Fibroblast of upper back skin (primary cell): Measurements from ENCODE around the gene CACNB4.

Experiments
- DNase-seq: peaks from one replicate; pipeline ENCODE4 v3.0.0-alpha.2; 2013

Gene CACNB4

DNA sequence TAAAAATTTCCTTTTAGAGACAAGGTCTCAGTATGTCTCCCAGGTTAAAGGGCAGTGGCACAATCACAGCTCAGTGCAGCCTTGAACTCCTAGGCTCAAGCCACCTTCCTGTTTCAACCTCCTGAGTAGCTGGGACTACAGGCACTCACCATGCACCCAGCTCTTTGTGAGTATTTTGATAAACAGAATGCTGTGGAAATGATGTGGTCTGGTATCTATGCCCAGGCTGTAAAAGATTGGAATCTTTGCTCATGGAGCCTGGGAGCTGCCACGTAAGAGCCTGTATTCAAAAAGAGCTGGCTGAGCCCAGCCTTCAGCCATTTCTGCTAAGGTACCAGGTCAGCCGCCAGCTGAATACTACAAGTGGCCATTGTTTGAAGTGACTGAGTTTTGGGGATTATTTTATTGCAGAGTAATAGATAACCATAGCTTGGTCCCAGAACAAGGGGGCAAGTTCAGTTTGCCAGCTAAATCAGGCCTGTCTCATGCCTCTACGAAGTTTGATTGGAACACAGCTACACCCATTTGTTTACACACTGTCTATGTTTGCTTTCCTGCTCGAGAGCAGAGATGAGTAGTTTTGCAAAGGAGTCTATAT lies 249.3 kb downstream of the CACNB4 start:
- DNase-seq, result no peak

DNA sequence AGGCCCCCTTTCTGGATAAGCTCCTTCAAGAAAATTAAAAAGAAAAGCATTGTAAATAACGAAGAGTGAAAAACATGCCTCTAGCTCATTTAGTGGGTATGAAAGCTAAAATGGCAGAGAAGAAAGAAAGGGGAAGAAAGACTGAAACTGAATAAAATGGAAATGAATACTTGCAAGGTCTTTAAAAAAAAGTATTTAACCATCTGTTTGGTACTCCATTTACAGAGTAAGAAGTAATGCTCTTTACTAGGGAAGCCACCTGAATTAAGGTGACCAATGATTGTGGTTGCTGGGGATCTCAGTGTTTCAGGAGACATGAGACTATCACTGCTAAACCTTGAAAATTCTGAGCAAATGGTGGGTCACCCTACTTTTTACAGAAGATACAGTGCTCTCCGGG lies 253.0 kb downstream of the CACNB4 start:
- no peak for DNase-seq

DNA sequence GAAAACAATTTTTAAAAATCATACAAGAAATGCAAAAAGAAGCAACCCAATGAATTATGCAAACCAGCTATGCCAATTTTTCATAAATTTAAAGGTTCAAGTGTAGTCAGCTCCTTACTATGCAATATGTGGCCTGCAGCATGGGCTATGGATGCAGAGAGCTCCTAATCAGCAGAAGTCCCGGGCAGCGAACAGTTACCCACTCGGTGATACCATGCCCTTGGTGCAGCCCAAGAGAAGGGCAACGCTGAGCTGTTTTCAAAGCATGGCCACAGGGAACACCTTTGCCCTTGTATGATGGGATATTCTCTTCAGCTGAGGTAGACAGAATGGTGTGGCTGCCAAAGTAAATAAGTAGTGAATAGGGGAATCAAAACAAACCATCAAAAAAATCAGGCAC lies 253.4 kb downstream of the CACNB4 start:
- no peak for DNase-seq

DNA sequence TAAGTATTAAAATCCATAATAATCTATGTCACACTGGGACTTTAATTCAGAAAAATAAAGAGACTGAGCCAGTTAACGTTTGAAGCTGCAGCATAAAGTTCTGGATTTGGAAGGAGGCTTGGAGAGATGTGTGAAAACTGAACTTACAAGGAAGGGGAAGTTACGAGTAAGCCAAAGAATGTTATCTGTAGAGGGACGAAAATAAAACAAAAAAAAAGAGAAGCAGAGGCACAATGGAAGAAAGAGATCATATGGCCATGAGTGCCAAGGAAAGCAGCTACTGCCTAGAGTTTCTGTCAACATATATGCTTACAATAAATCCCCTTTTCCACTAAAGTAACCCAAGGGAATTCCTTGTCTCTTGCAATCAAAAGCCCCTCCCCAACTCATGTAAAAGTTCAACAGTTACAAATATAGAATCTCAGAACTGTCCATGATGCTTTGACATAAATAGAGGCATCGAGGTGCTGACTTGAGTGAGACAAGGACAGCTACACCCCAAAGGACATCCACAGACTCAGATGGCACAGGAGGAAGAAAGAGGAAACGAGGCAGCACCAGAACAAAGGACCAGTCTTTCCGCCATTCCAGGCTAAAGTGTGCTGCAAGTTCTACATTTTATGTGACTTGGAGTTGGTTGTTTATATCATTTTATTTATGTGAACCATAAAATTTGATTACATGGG lies 254.5 kb downstream of the CACNB4 start:
- DNase-seq, result no peak

DNA sequence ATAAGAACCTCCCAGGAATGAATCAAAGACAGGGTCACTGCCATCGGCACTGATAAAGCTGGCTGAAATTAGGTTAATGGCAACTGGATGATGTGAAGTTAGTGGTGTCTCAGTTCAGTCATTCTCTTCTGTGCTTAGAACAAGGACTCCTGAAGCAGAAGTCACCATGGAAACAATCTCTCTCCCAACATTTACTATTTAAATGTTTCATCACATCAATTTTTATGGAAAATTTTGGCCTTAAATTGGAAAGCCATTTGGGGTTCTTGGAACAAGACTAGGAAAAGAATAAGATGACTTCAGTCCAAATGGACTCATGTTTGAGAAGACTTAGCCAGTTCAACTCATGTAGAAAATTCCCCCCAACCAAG lies 255.2 kb downstream of the CACNB4 start:
- no peak for DNase-seq

DNA sequence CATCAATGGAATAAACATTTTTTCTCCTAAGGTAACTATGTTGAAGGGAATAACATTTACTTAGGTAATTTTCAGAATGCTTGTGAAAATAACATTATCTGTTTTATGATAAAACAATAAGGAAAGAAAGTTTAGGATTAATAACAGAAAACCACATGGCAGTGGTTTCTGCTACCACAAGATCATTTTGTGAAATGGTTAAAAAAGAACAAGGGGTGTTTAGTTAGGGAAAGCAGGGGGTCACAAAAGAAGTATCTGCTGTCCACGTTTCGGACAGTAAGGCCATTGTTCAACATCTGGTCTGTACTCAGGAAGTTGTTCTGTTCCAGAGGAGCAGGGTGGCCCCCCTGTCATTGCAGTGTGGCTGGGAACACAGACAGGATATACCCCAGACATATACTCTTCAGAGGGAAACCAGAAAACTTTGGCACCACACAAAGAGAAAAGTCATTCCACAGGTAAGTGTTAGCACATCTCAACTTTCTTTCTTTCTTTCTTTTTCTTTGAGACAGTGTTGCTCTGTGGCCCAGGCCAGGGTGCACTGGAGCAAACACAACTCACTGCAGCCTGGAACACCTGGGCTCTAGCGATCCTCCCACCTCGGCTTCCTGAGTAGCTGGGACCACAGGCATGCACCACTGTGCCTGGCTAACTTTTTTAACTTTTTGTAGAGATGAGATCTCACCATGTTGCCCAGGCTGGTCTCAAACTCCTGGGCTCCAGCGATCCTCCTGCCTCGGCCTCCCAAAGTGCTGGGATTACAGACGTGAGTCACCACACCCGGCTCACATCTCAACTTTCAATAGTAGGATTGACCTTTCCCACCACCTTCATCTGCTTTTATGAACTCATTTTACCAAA lies 255.8 kb downstream of the CACNB4 start:
- DNase-seq, result no peak

DNA sequence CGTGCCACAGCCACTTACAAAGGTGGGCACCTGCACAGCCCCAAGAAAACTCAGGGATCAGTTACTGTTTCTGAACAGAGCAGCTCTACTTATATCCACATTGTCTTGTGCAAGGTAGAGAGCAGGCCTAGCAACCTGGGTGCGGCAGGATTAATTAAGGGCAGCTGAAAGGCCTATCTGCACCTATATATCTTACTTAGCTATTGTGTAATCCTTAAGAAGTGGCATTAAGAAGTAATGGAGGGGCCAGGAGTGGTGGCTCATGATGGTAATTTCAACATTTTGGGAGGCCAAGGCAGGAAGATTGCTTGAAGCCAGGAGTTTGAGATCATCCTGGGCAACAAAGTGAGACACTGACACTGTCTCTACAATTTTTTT lies 257.8 kb downstream of the CACNB4 start:
- no peak for DNase-seq

DNA sequence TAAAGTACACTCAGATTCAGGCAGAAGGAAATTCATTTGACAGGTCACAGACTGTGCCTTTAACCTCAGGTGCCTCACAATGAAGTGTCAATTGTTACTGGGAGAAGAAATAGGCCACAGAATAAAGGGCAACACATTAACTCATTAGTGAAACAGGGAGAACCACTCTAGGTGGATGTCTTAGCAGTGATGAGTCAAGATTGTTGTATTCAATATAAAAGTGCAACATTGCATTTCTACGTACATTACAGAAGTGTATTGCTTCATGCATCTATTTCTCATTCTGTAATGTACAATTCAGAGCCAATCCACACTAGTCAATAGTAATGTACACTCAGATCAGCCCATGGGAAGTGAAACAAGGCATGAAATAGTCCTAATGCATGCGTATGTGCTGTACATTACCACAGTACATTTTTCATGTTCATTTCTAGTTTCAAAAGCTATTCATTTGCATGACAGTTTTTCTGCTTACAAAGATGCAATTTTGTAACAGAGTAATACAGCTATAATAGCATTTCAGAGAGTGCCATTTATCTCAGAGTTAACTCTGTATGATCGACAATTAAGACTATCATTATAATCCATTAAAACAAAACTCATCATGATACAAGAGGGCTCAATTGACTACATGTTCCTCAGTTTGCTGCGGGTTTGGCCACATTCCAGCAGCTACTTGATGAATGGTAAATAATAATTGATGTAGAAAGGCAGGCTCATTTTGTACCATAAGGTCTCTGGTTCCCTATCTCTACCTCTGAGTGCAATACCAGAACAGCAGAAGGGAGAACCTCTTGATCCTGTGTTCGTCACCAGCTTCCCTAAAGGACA lies 258.4 kb downstream of the CACNB4 start:
- no peak for DNase-seq

DNA sequence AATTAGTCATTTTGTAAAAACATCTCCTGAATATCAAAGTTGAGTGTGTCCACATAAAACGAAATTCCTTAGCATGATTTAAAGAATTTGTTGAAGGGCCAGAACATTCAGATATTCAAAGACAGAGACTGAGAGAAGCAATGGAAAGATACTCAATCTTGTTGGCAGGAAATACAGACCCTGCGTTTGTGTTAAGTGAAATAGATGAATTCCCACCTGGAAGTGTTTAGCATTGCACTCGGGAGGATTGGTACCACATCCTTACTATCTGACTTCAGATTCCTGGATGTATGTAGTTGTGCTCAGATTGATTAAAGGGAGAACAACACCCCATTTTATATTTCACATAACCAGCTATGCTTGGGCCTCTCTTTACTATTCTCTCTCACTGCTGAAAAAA lies 260.9 kb downstream of the CACNB4 start:
- DNase-seq, result no peak

DNA sequence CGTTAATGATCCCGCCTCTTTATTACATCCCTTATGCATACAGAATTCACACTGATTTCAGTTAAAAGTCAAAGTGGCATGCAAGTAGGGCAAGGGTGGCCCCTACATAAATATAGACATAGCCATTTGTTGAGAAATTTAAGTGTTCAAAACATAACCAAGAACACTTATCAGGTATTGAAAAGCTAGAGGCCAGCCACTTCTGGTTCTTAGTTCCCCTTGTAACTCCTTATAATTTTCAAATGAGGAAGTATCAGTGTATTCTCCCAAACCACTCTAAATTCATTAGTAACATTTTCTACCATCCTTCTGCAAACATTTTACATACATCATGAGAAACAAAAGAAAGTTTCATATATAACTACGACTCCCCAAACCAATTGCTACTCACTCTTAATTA lies 264.9 kb downstream of the CACNB4 start:
- no peak for DNase-seq

DNA sequence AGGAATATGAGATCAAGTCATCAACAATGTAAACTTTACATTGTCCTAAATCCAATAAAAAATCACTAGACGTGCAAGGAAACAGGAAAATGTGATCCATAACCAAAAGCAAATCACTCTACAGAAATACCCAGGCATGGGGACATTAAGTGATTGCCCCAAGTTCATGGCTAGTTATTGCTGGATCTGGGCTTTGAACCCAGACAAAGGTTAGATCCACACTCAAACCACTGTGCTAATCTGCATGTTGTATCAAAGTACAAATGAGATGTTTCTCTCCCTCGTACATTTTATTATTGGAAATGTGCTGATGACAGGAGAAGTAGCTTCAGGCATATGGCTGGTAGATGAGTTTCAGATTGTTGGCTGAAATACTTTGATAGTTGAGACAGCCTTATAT lies 267.9 kb downstream of the CACNB4 start:
- DNase-seq, result no peak

DNA sequence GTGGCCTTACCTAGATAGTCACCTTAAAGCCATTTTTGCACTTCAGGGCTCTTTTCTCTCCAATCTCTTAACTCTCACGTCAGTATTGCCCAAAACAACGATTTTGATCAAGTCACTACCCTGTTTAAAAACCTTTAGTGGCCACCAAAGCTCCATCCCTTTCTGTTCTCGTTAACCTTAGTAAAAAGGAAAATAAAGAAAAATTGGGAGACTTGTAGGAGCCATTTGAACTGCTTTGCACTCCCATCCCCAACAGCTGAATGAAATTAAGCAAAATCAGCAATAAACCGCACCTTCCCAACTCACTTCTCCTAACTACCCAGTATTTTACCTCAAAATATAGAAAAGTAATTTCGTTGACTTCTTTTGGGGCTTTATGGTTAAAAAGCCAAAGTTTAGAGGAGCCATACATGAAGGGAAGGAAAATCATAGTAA lies 269.9 kb downstream of the CACNB4 start:
- no peak for DNase-seq

DNA sequence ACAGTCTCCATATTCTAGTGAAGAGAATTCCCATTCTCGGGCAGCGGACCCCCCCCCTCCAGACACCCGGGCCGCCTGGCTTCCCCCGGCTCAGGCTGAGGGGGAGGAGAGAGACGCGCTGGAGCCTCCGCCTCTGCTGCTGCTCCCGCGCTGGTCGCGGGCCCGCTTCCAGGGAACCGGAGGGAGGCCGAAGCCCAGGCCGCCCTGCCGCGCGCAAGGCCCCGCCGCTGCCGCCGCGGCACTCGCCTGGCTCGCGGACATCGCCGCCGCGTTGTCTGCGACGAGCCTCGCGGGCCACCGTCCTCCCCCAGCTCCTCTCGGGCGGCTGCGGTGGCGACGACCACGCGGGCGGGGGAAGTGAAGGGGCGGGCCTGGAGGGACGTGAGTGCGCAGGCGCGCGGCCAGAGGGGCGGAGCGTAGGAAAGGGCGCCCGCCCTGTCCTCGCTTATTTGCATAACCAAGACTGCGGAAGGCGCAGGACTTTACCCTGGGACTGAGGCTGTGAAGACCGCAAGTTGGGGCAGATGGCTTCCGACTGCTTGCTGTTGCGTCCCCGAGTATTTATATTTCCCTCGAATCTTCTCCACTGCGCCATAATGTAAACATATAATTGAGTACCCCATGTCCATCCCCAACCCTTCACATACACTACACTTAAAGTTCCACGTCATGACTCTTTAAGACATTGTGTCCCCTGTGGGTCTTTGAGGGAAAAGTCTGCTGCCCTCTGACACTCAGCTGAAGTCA lies 270.5 kb downstream of the CACNB4 start, which contains the start of gene ARL5A:
TSS of gene ARL5A (minus strand) at position 279 of the 747 bp plus-strand sequence. CDS start at position 34, 245 bp downstream.
- DNase-seq, result peak; percentile 94

DNA sequence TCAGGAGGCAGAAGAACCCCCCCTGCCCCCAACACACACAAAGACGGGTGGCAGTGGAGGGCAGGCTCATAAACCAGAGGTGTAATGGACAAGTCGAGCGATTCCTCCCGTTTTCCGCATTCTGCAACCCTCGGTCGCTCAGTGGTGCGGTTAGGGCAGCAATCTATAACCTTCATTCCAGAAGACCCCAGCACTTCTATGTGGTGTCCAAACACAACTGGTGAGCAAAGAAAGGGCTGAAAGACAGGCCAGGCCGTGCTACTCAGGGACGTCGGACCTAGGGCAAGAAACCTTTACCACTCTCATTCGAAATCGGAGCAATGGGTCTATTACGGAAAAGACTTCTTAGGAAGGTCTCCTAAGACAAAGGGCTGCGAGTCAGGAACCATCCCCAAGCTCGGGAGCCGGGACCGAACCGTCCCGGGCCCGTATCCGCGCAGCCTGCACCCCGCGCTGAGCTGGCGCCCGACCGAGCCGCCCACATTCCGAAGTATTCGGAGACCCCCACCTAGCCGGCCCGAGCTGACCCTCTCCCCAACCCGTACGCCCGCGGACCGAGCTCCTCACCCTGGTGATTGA lies 271.2 kb downstream of the CACNB4 start:
- DNase-seq, result peak; percentile 20

DNA sequence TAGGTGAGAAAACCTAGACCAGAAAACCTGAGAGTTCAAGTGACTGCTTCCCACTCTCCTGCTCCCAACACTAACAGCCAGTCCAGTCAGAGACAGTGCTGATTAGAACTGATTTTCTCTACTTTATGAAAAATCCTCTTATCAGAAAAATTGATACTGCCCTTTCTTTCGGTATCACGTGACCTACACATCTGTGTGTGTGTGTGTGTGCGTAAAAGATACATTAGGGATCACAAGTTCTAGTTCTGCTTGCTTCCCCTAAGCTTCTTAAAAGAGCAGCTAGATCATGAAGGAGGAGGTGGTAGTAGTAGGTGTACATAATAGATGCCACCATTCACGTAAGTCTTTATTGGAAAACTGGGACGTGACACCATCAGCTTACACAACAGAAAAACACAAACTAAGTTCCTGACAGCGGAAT lies 272.1 kb downstream of the CACNB4 start:
- no peak for DNase-seq

DNA sequence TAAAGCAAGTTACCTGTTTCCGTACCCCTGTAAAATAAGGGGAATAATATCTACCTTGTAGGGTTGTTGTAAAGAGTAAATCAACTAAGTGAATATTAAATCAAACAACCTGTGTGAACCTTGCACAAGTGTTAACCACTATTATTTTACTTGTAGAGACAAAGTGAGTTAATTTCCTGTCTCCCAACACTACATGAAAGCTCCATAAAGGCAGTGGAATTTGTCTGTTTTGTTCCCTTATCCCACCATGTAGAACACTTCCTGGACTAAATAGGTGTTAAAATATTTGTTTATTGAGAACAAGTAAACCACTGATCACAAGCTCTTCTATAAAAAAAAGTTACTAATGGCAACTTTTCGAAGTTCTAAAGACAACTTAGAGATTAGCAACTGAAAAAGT lies 274.0 kb downstream of the CACNB4 start:
- DNase-seq, result no peak

DNA sequence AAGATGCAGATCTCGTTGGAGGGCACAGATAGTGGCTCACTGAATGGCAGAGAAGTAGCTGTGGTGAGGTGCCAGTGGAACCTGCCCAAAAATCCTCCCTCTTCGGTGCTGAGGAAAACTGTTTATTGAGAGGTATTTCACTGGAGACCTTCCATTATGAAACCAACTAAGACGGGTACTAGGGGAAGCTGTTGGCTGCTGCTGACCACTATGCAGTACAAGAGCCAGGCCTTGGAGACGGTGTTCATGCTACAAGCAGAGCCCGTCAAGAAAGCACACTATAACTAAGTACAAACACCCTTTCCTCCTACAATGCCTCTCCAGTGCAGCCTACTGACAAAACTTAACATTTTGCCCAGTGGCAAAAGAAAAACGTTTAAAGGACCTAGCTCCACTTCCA lies 275.2 kb downstream of the CACNB4 start:
- no peak for DNase-seq

DNA sequence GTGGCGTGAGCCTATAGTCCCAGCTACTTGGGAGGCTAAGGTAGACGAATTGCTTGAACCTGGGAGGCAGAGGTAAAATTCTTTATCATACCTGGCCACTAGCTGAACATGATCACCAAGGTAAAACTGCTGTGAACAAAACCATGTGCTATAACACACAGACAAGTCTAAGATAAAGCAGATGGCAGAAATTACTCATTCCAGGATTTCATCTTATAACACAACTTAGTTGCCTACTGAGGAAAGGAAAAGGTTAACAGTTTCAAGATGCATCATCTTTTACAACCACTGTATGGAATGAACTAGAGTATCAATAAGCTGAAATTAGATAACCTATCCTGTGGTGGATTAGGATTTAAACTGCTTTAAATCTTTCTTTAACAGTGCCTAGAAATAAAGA lies 278.9 kb downstream of the CACNB4 start:
- no peak for DNase-seq

DNA sequence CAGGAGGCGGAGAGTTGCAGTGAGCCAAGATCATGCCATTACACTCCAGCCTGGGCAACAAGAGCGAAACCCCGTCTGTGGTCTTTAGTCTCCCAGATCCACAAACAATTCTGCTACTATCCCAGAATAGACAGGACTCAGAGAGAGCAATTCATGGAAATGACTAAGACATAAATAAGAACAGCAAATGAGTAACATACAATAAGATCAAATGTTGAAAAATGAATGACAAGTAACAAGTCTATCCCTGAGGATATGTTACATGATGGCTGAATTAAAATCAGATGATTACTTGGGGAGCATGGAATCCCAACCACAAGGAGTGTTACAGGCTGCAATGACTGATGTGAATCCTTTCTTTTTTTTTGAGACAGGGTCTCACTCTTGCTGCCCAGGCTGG lies 280.9 kb downstream of the CACNB4 start:
- no peak for DNase-seq

DNA sequence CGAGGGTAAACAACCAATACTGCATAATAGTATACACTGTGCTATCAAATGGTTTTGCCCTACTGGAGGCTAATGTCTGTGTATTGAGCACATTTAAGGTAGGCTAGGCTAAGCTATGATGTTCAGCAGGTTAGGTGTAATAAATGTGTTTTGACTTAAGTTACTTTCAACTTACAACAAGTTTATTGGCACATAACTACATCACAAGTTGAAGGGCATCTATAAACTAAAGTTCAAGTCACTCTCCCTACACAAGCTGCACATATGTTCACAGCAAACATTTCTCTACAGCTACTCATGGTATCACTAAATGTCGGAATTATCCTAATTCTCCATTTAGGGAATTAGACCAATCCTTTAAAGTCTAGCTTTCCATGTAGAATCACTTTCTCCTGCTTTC lies 282.0 kb downstream of the CACNB4 start:
- DNase-seq, result no peak

DNA sequence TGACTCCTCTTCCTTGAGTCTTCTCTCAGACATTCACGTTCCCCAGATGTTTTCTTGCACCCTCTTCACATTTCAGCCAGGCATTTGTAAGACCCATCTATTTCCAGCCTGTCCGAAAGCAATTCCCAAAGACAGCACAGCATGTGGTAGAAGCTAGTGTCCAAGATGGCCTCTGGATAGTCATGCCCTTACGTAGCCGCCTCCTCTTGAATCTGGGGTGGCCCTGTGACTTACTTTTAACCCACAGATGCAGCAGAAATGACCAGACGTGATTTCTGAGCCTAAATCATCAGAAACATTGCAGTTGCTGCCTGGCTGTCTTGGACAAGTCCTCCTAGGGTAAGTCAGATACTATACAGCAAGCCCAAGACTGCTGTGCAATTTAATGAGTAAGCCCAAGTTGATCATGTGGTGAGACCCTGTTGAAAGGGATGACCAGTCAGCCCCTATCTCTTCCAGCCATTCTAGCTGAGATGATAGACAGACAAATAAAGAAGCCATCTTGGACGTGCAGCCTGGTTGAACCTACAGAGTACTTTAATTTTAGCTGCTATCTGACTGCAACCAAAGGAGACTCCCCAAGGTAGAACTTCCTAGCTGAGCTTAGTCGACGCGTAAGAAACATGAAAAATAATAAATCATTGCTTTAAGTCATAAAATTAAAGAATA lies 282.9 kb downstream of the CACNB4 start:
- no peak for DNase-seq
